ENCODE results near the gene OVOL3. TPM values are rescaled to one million over a fixed set of nuclear protein-coding genes. Genes with fewer than 3 reads are reported as not detected.

OVOL3 gene
- total RNA-seq, 2 experiments from 2014 or later, result not detected

DNA sequence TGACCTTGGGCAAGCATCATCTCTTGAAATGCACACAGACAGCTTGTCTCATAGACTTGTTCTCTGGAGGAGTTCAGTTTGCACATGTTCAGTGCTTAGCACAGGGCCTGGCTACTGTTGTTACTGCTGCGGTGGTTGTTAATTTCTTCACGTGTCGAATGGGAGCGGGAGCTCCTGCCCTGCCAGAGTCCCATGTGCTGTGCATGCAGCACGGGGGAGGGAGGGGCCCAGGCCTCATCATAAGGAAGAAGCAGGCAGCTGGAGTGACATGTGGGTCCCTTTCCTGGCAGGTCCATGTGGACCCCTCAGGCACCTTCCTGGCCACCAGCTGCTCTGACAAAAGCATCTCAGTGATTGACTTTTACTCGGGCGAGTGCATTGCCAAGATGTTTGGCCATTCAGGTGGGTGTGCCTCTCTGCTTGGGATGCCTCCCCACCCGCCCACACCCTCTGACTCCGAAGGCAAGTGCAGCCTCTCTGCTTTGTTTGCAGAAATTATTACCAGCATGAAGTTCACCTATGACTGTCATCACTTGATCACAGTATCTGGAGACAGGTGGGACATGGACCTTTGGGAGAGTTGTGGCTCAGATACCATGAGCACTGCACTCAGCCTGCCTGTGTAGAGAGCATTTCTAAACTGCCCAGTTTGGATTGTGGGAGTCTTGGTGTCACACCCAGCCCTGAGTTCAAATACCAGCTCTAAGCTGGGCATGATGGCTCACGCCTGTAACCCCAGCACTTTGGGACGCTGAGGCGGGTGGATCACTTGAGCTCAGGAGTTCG lies 19.8 kb upstream of the OVOL3 start:
- ATAC-seq, result no peak
- CTCF ChIA-PET, result no interaction called here

DNA sequence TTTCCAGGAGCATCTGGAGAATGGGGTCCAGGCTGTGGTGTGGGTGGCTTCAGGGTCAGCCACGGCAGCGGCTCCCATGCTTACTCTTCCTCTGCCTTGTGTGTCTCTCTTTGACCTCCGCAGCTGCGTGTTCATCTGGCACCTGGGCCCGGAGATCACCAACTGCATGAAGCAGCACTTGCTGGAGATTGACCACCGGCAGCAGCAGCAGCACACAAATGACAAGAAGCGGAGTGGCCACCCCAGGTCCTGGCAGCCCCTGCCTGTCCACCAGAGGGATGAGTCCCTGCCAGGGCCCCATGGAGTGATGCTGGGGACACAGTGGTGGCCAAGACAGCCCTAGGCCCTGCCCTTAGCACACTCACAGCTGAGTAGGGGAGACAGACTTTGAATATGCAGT lies 18.4 kb upstream of the OVOL3 start:
- POLR2A ChIA-PET, result no interaction called here
- H3K27ac Mint-ChIP-seq, result peak overlapping the region; percentile 81

More for the DNA sequence above, 19.8 kb upstream of the OVOL3 start:
- H3K36me3 Mint-ChIP-seq (ENCODE audit: low read depth), result peaks cover 47% of the 10 kb centered on the region
- no peaks in the 10 kb centered on the region for H3K9me3 Mint-ChIP-seq
- H3K4me3 Mint-ChIP-seq, result no peak overlapping the region
- TF ChIP-seq, protein P1, sequence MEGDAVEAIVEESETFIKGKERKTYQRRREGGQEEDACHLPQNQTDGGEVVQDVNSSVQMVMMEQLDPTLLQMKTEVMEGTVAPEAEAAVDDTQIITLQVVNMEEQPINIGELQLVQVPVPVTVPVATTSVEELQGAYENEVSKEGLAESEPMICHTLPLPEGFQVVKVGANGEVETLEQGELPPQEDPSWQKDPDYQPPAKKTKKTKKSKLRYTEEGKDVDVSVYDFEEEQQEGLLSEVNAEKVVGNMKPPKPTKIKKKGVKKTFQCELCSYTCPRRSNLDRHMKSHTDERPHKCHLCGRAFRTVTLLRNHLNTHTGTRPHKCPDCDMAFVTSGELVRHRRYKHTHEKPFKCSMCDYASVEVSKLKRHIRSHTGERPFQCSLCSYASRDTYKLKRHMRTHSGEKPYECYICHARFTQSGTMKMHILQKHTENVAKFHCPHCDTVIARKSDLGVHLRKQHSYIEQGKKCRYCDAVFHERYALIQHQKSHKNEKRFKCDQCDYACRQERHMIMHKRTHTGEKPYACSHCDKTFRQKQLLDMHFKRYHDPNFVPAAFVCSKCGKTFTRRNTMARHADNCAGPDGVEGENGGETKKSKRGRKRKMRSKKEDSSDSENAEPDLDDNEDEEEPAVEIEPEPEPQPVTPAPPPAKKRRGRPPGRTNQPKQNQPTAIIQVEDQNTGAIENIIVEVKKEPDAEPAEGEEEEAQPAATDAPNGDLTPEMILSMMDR (IDR thresholded peaks at IDR 0.05), result no peak
- peaks cover 20% of the 10 kb centered on the region for H3K4me1 Mint-ChIP-seq (ENCODE audit: low read depth)
- POLR2A ChIA-PET, result interaction anchor here (1.1 to 1.5 kb wide), 2 partner anchors 8 to 318 kb away, joined by 3 read pairs; no protein-coding TSS in a partner anchor
- DNase-seq, result no peak
- H3K27ac Mint-ChIP-seq, result no peak overlapping the region
- no peaks in the 10 kb centered on the region for H3K27me3 Mint-ChIP-seq
- intact Hi-C loops (cut with micrococcal nuclease), result no loop called here

DNA sequence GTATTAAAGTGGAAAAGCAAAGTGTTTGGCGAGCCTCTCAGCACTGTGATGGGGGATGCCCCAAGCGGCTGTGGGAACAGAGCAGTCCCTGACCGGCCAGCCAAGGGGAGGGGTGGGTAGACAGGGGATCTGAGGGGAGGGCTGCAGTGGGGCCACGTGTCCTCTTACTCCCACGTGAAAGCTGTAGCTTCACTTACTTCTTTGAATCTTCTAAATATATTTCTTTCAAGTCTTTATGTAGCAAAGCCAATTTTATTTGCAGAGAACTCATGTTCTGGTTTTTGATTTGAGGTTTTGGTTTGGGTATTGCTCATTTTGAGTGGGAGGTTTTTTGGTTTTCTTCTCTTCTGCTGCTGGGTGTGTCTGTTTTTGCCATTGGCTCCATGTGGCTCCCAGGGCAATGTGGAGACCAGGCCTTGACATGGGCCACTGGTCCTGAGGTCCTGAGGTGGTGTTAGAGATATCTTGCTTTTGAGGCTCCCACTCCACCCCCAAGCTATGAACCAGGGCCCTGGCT lies 17.7 kb upstream of the OVOL3 start:
- Mint-ChIP-seq H3K27me3 (no peaks in the 10 kb centered on the region), H3K9me3 (no peaks in the 10 kb centered on the region), H3K4me1 (ENCODE audit: low read depth) (peaks cover 20% of the 10 kb centered on the region), H3K36me3 (ENCODE audit: low read depth) (peaks cover 45% of the 10 kb centered on the region), H3K27ac (peak overlapping the region; percentile 81), H3K4me3 (no peak overlapping the region)
- intact Hi-C loops (cut with micrococcal nuclease), result no loop called here
- ATAC-seq (peak; percentile 91), DNase-seq (peak; percentile 64)
- CTCF ChIA-PET, result interaction anchor here (1.3 kb wide), 1 partner anchor 32 kb away, joined by 4 read pairs; no protein-coding TSS in a partner anchor
- TF ChIP-seq, protein P1 (IDR thresholded peaks at IDR 0.05), result no peak
- POLR2A ChIA-PET, result interaction anchor here (0.6 to 1.7 kb wide), 3 partner anchors 11 to 76 kb away, joined by 3 to 6 read pairs (median 5); partner anchors contain the start of gene POLR2I

More for the DNA sequence above, 18.4 kb upstream of the OVOL3 start:
- CTCF ChIA-PET, result no interaction called here
- Mint-ChIP-seq H3K4me3 (no peak overlapping the region), H3K4me1 (ENCODE audit: low read depth) (peaks cover 20% of the 10 kb centered on the region), H3K36me3 (ENCODE audit: low read depth) (peaks cover 49% of the 10 kb centered on the region), H3K9me3 (no peaks in the 10 kb centered on the region), H3K27me3 (no peaks in the 10 kb centered on the region)
- ATAC-seq (peak; percentile 6), DNase-seq (no peak)
- TF ChIP-seq, protein P1 (IDR thresholded peaks at IDR 0.05), result no peak
- intact Hi-C loops (cut with micrococcal nuclease), result no loop called here

DNA sequence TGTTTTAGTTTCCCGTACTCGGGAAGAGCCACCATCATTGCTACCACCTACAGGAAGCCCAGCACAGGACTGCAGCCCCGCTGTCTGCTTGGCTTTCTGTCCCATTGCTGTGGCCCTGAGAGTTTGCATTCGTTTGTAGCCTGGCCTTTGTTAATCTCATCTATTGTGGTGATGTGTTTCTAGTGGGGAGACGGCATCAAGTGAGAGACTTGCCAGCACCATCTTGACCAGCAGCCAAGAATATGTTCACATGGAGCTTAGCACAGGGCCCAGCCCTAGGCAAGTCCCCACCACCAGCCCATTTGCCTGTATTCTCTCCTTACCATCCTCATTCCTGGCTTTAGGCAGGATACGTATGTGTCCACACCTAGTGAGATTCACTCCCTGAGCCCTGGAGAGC lies 17.3 kb upstream of the OVOL3 start:
- Mint-ChIP-seq H3K9me3 (no peaks in the 10 kb centered on the region), H3K4me3 (no peak overlapping the region), H3K27me3 (no peaks in the 10 kb centered on the region), H3K27ac (peak overlapping the region; percentile 81), H3K4me1 (ENCODE audit: low read depth) (peaks cover 20% of the 10 kb centered on the region), H3K36me3 (ENCODE audit: low read depth) (peaks cover 46% of the 10 kb centered on the region)
- CTCF ChIA-PET, result interaction anchor here (1.2 to 1.3 kb wide), 2 partner anchors 14 to 33 kb away, joined by 3 to 4 read pairs; no protein-coding TSS in a partner anchor
- TF ChIP-seq, protein P1 (IDR thresholded peaks at IDR 0.05), result no peak
- DNase-seq (no peak), ATAC-seq (no peak)
- intact Hi-C loops (cut with micrococcal nuclease), result no loop called here
- POLR2A ChIA-PET, result interaction anchor here (1.3 to 1.7 kb wide), 2 partner anchors 10 to 21 kb away, joined by 5 to 6 read pairs; partner anchors contain the start of gene POLR2I

DNA sequence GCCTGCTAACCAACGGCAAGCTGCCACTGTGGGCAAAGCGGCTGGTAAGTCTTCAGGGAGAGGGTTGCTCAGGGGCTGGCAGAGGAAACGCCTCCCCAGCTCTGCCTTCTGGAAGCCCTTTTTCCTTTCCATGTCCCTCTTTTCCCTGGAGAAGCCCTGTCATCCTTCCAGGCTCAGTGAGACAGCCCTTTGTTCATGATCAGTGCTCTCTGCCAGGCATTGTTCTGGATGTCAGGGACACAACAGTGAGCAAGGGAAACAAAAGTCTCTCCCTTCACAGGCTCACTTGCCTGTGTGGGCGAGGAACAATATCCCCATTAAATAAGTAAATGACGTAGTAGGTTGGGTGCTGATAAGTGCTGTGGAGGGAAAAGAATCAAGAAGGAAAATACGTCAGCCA lies 13.9 kb upstream of the OVOL3 start:
- no peaks in the 10 kb centered on the region for H3K27me3 Mint-ChIP-seq
- peaks cover 31% of the 10 kb centered on the region for H3K36me3 Mint-ChIP-seq (ENCODE audit: low read depth)
- TF ChIP-seq, protein P1 (IDR thresholded peaks at IDR 0.05), result no peak
- ATAC-seq (no peak), DNase-seq (no peak)
- peaks cover 17% of the 10 kb centered on the region for H3K4me1 Mint-ChIP-seq (ENCODE audit: low read depth)
- H3K9me3 Mint-ChIP-seq, result no peaks in the 10 kb centered on the region
- intact Hi-C loops (cut with micrococcal nuclease), result no loop called here
- no peak overlapping the region for H3K4me3 Mint-ChIP-seq
- H3K27ac Mint-ChIP-seq, result no peak overlapping the region
- CTCF ChIA-PET, result no interaction called here
- POLR2A ChIA-PET, result interaction anchor here (1.8 kb wide), 1 partner anchor 10 kb away, joined by 4 read pairs; no protein-coding TSS in a partner anchor

Measured in activated CD8-positive, alpha-beta T cell treated with anti-CD3 and anti-CD28 coated beads for 36 hours (primary cell).